GM20431 (cell line): Measurements from ENCODE around the gene POP7.
"Not testable (repeated sequence)": the region's sequence is repeated elsewhere in the genome, so short reads cannot be mapped to it uniquely, and the experiment has no call there.

Experiments used
- in situ Hi-C: fragments of 300-500 bp; cut with MseI, MboI; formaldehyde crosslinking; loops from one replicate; pipeline ENCODE4 v1.15.0; 2020; ENCODE audit warnings: low sequenced_read_pairs; ENCODE audit not compliant: unreplicated experiment

The POP7 gene

DNA sequence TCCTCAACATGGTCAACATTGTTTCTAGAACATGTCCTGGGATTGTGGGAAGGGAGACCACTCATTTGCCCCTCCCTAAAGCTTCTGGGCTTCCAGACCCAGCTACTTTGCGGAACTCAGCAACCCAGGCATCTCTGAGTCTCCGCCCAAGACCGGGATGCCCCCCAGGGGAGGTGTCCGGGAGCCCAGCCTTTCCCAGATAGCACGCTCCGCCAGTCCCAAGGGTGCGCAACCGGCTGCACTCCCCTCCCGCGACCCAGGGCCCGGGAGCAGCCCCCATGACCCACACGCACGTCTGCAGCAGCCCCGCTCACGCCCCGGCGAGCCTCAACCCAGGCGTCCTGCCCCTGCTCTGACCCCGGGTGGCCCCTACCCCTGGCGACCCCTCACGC is 14.4 kb downstream of the POP7 start, which contains the start of gene EPO:
Gene EPO, plus strand, starts transcription at position 190 of the 392 bp plus-strand sequence. CDS start 513 bp downstream, outside the sequence.
- in situ Hi-C loops = no loop called here

DNA sequence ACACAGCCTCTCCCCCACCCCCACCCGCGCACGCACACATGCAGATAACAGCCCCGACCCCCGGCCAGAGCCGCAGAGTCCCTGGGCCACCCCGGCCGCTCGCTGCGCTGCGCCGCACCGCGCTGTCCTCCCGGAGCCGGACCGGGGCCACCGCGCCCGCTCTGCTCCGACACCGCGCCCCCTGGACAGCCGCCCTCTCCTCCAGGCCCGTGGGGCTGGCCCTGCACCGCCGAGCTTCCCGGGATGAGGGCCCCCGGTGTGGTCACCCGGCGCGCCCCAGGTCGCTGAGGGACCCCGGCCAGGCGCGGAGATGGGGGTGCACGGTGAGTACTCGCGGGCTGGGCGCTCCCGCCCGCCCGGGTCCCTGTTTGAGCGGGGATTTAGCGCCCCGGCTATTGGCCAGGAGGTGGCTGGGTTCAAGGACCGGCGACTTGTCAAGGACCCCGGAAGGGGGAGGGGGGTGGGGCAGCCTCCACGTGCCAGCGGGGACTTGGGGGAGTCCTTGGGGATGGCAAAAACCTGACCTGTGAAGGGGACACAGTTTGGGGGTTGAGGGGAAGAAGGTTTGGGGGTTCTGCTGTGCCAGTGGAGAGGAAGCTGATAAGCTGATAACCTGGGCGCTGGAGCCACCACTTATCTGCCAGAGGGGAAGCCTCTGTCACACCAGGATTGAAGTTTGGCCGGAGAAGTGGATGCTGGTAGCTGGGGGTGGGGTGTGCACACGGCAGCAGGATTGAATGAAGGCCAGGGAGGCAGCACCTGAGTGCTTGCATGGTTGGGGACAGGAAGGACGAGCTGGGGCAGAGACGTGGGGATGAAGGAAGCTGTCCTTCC is 15.0 kb downstream of the POP7 start:
- in situ Hi-C loops = no loop called here

GRCh38 chr7:100721505-100721812 is 15.5 kb downstream of the POP7 start:
- in situ Hi-C loops = no loop called here

DNA sequence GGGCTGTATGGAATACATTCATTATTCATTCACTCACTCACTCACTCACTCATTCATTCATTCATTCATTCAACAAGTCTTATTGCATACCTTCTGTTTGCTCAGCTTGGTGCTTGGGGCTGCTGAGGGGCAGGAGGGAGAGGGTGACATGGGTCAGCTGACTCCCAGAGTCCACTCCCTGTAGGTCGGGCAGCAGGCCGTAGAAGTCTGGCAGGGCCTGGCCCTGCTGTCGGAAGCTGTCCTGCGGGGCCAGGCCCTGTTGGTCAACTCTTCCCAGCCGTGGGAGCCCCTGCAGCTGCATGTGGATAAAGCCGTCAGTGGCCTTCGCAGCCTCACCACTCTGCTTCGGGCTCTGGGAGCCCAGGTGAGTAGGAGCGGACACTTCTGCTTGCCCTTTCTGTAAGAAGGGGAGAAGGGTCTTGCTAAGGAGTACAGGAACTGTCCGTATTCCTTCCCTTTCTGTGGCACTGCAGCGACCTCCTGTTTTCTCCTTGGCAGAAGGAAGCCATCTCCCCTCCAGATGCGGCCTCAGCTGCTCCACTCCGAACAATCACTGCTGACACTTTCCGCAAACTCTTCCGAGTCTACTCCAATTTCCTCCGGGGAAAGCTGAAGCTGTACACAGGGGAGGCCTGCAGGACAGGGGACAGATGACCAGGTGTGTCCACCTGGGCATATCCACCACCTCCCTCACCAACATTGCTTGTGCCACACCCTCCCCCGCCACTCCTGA is 16.7 kb downstream of the POP7 start:
- in situ Hi-C loops = no loop called here

- in situ Hi-C loops = no loop called here
Measured at GRCh38 chr7:100723732-100724275, 17.9 kb downstream of the POP7 start.

DNA sequence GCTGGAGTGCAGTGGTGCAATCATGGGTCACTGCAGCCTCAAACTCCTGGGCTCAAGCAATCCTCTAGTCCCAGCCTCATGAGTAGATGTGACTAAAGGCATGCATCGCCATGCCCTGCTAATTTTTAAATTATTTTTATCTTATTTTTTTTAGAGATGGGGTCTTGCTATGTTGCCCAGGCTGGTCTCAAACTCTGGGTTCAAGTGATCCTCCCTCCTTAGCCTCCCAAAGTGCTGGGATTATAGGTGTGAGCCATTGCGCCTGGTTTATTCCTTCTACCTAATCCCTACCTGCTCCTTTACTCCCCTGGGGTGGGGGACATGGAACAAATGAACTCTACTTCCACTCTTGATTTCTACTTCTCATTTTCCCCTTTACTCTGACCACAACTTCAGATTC is 18.4 kb downstream of the POP7 start:
- in situ Hi-C loops = not testable (repeated sequence)

DNA sequence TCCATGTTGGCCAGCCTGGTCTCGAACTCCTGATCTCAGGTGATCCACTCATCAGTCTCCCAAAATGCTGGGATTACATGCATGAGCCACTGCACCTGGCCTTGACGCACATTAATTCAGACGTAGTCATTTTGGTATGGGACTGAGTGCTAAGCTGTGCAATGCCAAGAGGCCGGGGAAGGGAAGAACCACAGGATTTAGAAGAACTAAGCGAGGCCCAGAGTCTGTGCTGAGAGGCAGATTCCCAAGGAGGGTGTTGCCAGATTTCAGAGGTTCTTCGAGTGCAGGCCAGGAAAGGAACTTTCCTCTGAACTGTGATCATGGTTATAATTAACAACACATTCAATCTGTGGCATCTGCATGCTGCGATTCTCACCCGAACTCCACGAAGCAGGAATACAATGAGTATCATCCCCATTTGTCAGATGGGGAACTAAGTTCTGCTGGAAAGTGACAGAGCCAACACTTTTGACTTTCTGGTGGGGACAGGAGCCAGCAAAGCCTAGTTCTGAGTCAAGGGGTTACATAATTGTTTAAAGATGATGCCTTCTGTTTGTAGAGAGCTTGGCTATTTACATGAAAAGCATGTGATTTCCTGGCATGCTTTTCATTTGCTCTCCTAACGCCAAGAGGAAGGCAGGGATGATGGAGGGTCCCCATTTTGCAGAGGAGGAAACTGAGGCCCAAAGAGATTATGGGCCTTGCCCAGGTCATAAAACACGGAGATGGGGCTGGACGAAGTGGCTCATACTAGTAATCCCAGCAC is 21.3 kb downstream of the POP7 start:
- in situ Hi-C loops = no loop called here

GRCh38 chr7:100728196-100728595 is 22.3 kb downstream of the POP7 start:
- in situ Hi-C loops = no loop called here

- in situ Hi-C loops = no loop called here
Measured at GRCh38 chr7:100730136-100730800, 24.3 kb downstream of the POP7 start.

- in situ Hi-C loops = no loop called here
Measured at GRCh38 chr7:100731937-100732636, 26.2 kb downstream of the POP7 start.

GRCh38 chr7:100735730-100736129 is 29.8 kb downstream of the POP7 start:
- in situ Hi-C loops = no loop called here

GRCh38 chr7:100736671-100737070 is 30.8 kb downstream of the POP7 start:
- in situ Hi-C loops = no loop called here

GRCh38 chr7:100739934-100740333 is 34.0 kb downstream of the POP7 start:
- in situ Hi-C loops = no loop called here

DNA sequence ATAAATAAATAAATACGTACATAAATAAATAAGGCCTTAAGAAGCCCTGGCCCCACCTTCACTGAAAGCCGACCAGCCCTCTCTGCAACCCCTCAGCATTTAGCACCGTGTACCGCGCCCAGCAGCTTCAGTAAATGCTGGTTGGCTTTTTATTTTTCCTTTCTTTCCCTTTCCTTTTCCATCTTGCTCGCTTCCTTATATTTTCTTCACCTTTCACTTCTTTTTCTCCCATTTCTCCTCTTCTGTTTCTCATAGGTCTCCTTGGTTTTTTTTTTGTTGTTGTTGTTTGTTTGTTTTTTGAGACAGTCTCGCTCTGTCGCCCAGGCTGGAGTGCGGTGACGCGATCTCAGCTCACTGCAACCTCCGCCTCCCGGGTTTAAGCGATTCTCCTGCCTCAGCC is 38.7 kb downstream of the POP7 start:
- in situ Hi-C loops = no loop called here

DNA sequence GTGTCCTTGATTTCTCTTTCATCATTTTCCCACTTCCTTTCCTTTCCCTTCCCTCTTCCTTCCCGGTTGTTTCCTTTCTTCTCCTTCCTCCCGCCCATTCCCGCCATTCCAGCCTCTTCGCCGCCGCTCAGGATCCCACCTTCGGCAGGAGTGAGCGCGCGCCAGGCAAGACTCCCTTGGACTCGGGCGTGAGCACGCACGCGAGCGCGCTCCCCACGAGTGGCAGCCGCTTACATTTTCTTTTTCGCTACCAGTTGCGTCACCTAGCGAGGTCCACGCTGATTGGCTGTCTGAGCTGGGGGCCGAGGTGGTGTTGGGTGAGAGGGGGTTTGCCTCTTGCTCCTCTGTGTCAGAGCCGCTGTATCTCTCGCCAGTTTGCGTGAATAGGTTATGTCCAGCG is 39.3 kb downstream of the POP7 start:
- in situ Hi-C loops = no loop called here

GRCh38 chr7:100752994-100753393 is 47.1 kb downstream of the POP7 start:
- in situ Hi-C loops = no loop called here

DNA sequence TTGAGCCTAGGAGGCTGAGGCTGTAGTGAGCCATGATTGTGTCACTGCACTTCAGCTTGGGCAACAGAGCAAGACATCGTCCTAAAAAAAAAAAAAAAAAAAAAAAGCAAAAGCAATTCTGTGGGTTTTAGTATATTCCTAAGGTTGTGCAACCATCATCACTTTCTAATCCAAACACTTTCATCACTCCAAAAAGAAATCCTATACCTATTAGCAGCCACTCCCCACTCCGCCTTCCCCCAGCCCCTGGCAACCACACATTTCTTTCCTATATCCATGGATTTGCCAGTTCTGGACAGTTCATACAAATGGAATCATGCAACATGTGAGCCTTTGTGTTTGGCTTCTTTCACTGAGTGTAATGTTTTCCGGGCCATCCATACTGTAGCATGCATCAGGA is 47.8 kb downstream of the POP7 start:
- in situ Hi-C loops = no loop called here
